OCI-LY7 (cell line): ENCODE data around the gene NSD2.

Experiments
- CTCF ChIP-seq: fragments of 200-600 bp; sonication (generic); conservative IDR thresholded peaks from 2 replicates; pipeline ENCODE4 v1.5.1; 2014; ENCODE audit warnings: mild to moderate bottlenecking, antibody characterized with exemption, low read length, moderate library complexity, mixed read lengths
- EZH2phosphoT487 ChIP-seq: fragments of 200-600 bp; sonication (generic); IDR thresholded peaks from 2 replicates; pipeline ENCODE4 v1.6.1; 2018; ENCODE audit warnings: low read depth, borderline replicate concordance, mild to moderate bottlenecking, mixed run types, antibody characterized with exemption, low read length, moderate library complexity, mixed read lengths

GRCh38 chr4:1859389-1859753, 11.8 kb upstream of the NSD2 start:
- TF ChIP-seq CTCF: no peak
- TF ChIP-seq EZH2phosphoT487: no peak
